PC-9 (cell line): ENCODE data around the gene FBXW7. TPM values are rescaled to one million over a fixed set of nuclear protein-coding genes. Genes with fewer than 3 reads are reported as not detected.

ENCODE experiments used
- BruUV-seq: library from RNA; stranded (reverse); fragments of 400-500 nt; replicated peaks from 2 replicates; lab custom pipeline; 2021; lab: Mats Ljungman, UMichigan
- CTCF ChIA-PET: fragments of 300-600 bp; sonication (Branson Sonifier 250); formaldehyde crosslinking; loops from one replicate; lab custom pipeline; 2022; ENCODE audit warnings: antibody characterized with exemption; lab: Charles Lee
- POLR2A ChIA-PET: fragments of 300-600 bp; sonication (Branson Sonifier 250); formaldehyde crosslinking; loops from one replicate; lab custom pipeline; 2022; ENCODE audit warnings: antibody characterized with exemption; ENCODE audit not compliant: unreplicated experiment; lab: Charles Lee
- DNase-seq, 2 experiments: peaks; one replicate each; pipeline versions ENCODE4 v3.0.0 to v3.0.0-alpha.2; 2015 to 2022; ENCODE audit warnings: mixed read lengths in 1 of 2
- H2AFZ ChIP-seq: fragments of 200-600 bp; sonication (generic); 2 replicates; pipeline ENCODE4 v1.8.1; 2017; ENCODE audit warnings: antibody characterized with exemption
- H3F3A ChIP-seq: fragments of 200-600 bp; sonication (generic); 2 replicates; pipeline ENCODE4 v1.8.1; 2017; ENCODE audit warnings: antibody characterized with exemption, mild to moderate bottlenecking, low read depth; ENCODE audit not compliant: insufficient read depth
- H3K27ac ChIP-seq: fragments of 200-600 bp; sonication (generic); 2 replicates; pipeline ENCODE4 v1.6.1; 2016; ENCODE audit warnings: mixed run types
- H3K27me3 ChIP-seq: fragments of 200-600 bp; sonication (generic); 2 replicates; pipeline ENCODE4 v1.6.1; 2016; ENCODE audit warnings: low read depth, mixed run types; ENCODE audit not compliant: insufficient read depth
- H3K36me3 ChIP-seq: fragments of 200-600 bp; sonication (generic); 2 replicates; pipeline ENCODE4 v1.6.1; 2016; ENCODE audit warnings: low read depth, mixed run types
- H3K4me1 ChIP-seq: fragments of 200-600 bp; sonication (generic); replicated peaks from 2 replicates; pipeline ENCODE4 v1.6.1; 2016; ENCODE audit warnings: mixed run types; ENCODE audit not compliant: insufficient read depth
- H3K4me2 ChIP-seq: fragments of 200-600 bp; sonication (generic); 2 replicates; pipeline ENCODE4 v1.6.1; 2017; ENCODE audit warnings: mixed run types
- H3K4me3 ChIP-seq: fragments of 200-600 bp; sonication (generic); 2 replicates; pipeline ENCODE4 v1.6.1; 2016; ENCODE audit warnings: mixed run types
- H3K79me2 ChIP-seq: fragments of 200-600 bp; sonication (generic); 2 replicates; pipeline ENCODE4 v1.6.1; 2017; ENCODE audit warnings: low read depth, mixed run types
- H3K9me2 ChIP-seq: fragments of 200-600 bp; sonication (generic); 2 replicates; pipeline ENCODE4 v1.8.1; 2017; ENCODE audit warnings: mild to moderate bottlenecking; ENCODE audit not compliant: insufficient read depth
- H3K9me3 ChIP-seq: fragments of 200-600 bp; sonication (generic); 2 replicates; pipeline ENCODE4 v1.8.1; 2016; ENCODE audit warnings: low read depth; ENCODE audit not compliant: insufficient read depth
- H4K20me1 ChIP-seq: fragments of 200-600 bp; sonication (generic); 2 replicates; pipeline ENCODE4 v1.8.1; 2017; ENCODE audit not compliant: insufficient read depth
- EZH2 ChIP-seq: fragments of 200-600 bp; sonication (generic); IDR thresholded peaks from 2 replicates; pipeline ENCODE4 v1.8.0; 2017; ENCODE audit warnings: antibody characterized with exemption, low read depth
- intact Hi-C: fragments of 100-400 bp; cut with micrococcal nuclease; formaldehyde crosslinking; loops from one replicate; pipeline ENCODE4 v1.10.0; 2022; ENCODE audit not compliant: unreplicated experiment
- total RNA-seq: library from RNA; stranded (reverse); gene quantifications from 2 replicates; pipeline ENCODE4 v1.2.3, GENCODE V29; 2021
- TF ChIP-seq, protein P1 (sequence below): fragments of 200-600 bp; sonication (generic); conservative IDR thresholded peaks from 2 replicates; pipeline ENCODE4 v1.6.1; 2017; ENCODE audit warnings: mixed run types, antibody characterized with exemption, mild to moderate bottlenecking, moderate library complexity

Gene FBXW7
- total RNA-seq, 1 experiment from 2014 or later = 30.2 TPM

DNA sequence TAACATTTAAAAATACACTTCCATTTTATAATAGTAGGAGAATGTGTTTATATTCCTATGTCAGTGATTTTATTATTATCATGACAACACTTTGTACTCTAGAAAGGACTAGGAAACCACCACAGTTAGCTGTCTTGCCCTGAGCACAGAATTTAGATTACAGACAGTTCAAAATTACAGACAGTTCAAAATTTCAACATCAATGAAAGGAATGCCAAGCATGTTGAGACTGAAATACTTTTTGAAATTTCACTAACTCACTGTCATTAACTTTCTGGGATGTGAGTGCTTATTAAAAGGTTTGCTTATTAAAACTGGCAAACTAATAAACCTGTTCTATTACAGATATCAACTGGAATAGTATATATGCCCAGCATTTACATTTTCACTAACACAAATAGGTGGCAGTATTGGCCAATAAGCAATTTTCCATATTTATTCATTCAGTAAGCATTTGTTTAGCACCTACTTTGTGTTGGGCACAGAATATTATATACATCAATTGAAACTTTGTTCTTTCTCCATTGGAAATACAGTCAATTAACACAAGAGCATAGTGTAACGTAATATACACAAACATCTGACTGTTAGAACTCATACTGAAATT, 179.4 kb downstream of the FBXW7 start:
- Histone ChIP-seq H3K9me3 (no peaks in the 10 kb centered on the region), H3K4me2 (no peak overlapping the region), H3F3A (no peaks in the 10 kb centered on the region), H3K4me1 (no peaks in the 10 kb centered on the region), H3K79me2 (0 out of 2 replicates have a peak, but pooled peaks cover 4% of the 10 kb centered on the region), H2AFZ (no peak overlapping the region), H3K27me3 (no peaks in the 10 kb centered on the region), H4K20me1 (0 out of 2 replicates have a peak, but pooled peaks cover 3% of the 10 kb centered on the region), H3K9me2 (no peaks in the 10 kb centered on the region), H3K27ac (no peak overlapping the region), H3K4me3 (no peak overlapping the region), H3K36me3 (no peaks in the 10 kb centered on the region)
- no TSS peak for BruUV-seq
- POLR2A ChIA-PET = interaction anchor here (0.6 kb wide), 1 partner anchor 727 kb away, joined by 9 read pairs; no protein-coding TSS in a partner anchor
- intact Hi-C loops = no loop called here
- TF ChIP-seq EZH2 = no peak
- TF ChIP-seq, protein P1, sequence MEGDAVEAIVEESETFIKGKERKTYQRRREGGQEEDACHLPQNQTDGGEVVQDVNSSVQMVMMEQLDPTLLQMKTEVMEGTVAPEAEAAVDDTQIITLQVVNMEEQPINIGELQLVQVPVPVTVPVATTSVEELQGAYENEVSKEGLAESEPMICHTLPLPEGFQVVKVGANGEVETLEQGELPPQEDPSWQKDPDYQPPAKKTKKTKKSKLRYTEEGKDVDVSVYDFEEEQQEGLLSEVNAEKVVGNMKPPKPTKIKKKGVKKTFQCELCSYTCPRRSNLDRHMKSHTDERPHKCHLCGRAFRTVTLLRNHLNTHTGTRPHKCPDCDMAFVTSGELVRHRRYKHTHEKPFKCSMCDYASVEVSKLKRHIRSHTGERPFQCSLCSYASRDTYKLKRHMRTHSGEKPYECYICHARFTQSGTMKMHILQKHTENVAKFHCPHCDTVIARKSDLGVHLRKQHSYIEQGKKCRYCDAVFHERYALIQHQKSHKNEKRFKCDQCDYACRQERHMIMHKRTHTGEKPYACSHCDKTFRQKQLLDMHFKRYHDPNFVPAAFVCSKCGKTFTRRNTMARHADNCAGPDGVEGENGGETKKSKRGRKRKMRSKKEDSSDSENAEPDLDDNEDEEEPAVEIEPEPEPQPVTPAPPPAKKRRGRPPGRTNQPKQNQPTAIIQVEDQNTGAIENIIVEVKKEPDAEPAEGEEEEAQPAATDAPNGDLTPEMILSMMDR = no peak
- CTCF ChIA-PET = no interaction called here
- peak in 1 of 2 experiments; percentile 40 for DNase-seq

DNA sequence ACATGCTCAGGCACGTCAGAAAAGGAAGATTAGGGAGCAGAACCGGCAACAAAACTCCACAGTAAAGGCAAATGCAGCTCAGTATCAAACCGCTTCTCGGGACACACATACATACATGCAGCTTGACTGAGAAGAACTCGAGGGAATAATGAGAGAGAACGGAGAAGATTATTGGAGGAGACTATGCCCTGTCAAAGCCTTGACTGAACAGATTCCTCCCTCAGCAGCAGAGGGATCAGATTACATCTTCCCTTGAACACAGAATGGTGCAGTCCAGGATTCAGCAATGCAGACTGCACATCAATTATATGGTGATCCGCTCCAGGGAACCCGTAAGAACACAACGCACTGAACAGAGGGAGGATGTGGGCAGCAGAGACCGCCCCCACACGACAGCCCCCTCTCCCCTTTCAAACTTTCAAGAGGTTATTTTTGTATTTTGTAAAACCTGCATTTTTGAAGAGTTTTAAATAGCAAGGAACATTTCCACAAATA, 183.2 kb downstream of the FBXW7 start:
- ChIA-PET CTCF (no interaction called here), POLR2A (no interaction called here)
- intact Hi-C loops = no loop called here
- Histone ChIP-seq H3K36me3 (no peaks in the 10 kb centered on the region), H3F3A (no peaks in the 10 kb centered on the region), H3K27me3 (no peaks in the 10 kb centered on the region), H3K27ac (no peak overlapping the region), H3K79me2 (no peaks in the 10 kb centered on the region), H4K20me1 (0 out of 2 replicates have a peak, but pooled peaks cover 3% of the 10 kb centered on the region), H3K4me2 (no peak overlapping the region), H2AFZ (no peak overlapping the region), H3K4me3 (no peak overlapping the region), H3K9me3 (no peaks in the 10 kb centered on the region), H3K9me2 (no peaks in the 10 kb centered on the region), H3K4me1 (no peaks in the 10 kb centered on the region)
- no peak for DNase-seq
- no TSS peak for BruUV-seq
- no peak for TF ChIP-seq EZH2
- TF ChIP-seq, protein P1 = no peak

DNA sequence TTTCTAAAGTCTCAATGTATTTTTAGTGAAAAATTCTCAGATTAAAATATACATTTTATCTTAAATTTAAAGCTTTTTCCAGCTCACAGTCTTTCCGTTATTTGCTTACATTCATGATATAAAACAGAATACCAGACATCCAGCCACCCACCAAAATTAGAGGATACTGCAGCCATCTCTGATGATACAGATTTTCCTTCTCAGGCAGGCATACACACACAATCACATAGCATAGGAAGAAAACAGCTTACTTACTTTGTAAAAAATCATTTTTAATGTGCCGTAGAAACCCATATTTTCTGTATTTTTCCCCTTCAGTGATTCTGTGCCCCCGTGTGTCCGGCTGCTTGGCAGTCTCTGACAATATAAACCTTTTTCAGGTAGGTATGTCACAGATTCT, 183.7 kb downstream of the FBXW7 start:
- H3K79me2 ChIP-seq = no peaks in the 10 kb centered on the region
- H3K9me3 ChIP-seq = no peaks in the 10 kb centered on the region
- H4K20me1 ChIP-seq = 0 out of 2 replicates have a peak, but pooled peaks cover 3% of the 10 kb centered on the region
- no peak overlapping the region for H2AFZ ChIP-seq
- intact Hi-C loops = no loop called here
- H3F3A ChIP-seq = no peaks in the 10 kb centered on the region
- no peaks in the 10 kb centered on the region for H3K4me1 ChIP-seq
- H3K27ac ChIP-seq = no peak overlapping the region
- DNase-seq = no peak
- ChIA-PET CTCF (no interaction called here), POLR2A (no interaction called here)
- no peak overlapping the region for H3K4me3 ChIP-seq
- H3K36me3 ChIP-seq = no peaks in the 10 kb centered on the region
- TF ChIP-seq EZH2 = no peak
- TF ChIP-seq, protein P1 = no peak
- BruUV-seq = no TSS peak
- no peaks in the 10 kb centered on the region for H3K9me2 ChIP-seq
- no peak overlapping the region for H3K4me2 ChIP-seq
- H3K27me3 ChIP-seq = no peaks in the 10 kb centered on the region
